ENCODE results near the gene ALKBH4. TPM values are rescaled to one million over a fixed set of nuclear protein-coding genes. Genes with fewer than 3 reads are reported as not detected.

ALKBH4 gene
- total and polyA plus RNA-seq, 2 of the 4 experiments (the other 2 are of a cell fraction) = 6.1 to 7.4 TPM

DNA sequence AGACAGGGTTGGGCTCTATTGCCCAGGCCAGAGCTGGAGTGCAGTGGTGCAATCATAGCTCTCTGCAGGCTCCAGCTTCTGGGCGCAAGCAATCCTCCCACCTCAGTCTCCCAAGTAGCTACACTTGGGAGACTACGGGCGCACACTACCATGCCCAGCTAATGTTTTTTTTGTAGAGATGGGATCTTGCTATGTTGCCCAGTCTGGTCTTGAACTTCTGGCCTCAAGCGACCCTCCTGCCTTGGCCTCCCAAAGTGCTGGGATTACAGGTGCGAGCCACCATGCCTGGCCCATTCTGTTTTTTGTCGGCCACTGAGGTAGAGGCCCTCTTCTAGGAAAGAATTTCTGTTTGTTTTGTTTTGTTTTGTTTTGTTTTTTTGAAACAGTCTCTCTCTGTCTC lies 12.2 kb downstream of the ALKBH4 start:
- BruUV-seq (replicated peaks) = no TSS peak
- no peak overlapping the region for H2BK5ac ChIP-seq (ENCODE audit: low read depth, low read length, poor library complexity, severe bottlenecking)
- 100% methylated on average over 1 of the region's 6 CpGs; no CpG with 5 or more reads in 1 of the 2 experiments for WGBS, 2 experiments (ENCODE audit: extremely low coverage in 2 of 2, insufficient read length in 1 of 2)
- H3K9me1 ChIP-seq (ENCODE audit: insufficient read depth, low read length) = no peaks in the 10 kb centered on the region; the same call in 1 of the 2 replicates
- no peak overlapping the region for H2BK120ac ChIP-seq (ENCODE audit: low read depth, low read length)
- TF ChIP-seq CHD1 (IDR thresholded peaks at IDR 0.05; ENCODE audit: low read depth, low read length) (no peak), MAFK (IDR thresholded peaks at IDR 0.05; ENCODE audit: low read depth, low read length) (no peak), CEBPB (IDR thresholded peaks at IDR 0.05; ENCODE audit: low read depth, low read length) (no peak), MAZ (IDR thresholded peaks at IDR 0.05; ENCODE audit: borderline replicate concordance, low read depth, low read length) (no peak)
- TF ChIP-seq, protein P1, sequence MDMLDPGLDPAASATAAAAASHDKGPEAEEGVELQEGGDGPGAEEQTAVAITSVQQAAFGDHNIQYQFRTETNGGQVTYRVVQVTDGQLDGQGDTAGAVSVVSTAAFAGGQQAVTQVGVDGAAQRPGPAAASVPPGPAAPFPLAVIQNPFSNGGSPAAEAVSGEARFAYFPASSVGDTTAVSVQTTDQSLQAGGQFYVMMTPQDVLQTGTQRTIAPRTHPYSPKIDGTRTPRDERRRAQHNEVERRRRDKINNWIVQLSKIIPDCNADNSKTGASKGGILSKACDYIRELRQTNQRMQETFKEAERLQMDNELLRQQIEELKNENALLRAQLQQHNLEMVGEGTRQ (IDR thresholded peaks at IDR 0.05; ENCODE audit: low read depth, low read length) = no peak
- TF ChIP-seq, protein P2, sequence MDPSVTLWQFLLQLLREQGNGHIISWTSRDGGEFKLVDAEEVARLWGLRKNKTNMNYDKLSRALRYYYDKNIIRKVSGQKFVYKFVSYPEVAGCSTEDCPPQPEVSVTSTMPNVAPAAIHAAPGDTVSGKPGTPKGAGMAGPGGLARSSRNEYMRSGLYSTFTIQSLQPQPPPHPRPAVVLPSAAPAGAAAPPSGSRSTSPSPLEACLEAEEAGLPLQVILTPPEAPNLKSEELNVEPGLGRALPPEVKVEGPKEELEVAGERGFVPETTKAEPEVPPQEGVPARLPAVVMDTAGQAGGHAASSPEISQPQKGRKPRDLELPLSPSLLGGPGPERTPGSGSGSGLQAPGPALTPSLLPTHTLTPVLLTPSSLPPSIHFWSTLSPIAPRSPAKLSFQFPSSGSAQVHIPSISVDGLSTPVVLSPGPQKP (IDR thresholded peaks at IDR 0.05; ENCODE audit: borderline replicate concordance, low read depth, low read length) = no peak
- no peak overlapping the region for H2BK20ac ChIP-seq (ENCODE audit: low read depth, low read length)
- in situ Hi-C loops (cut with MboI; ENCODE audit: low sequenced_read_pairs) = no loop called here
- no peak overlapping the region for H2AK5ac ChIP-seq (ENCODE audit: low read depth, low read length)
- H3K14ac ChIP-seq (replicated peaks; ENCODE audit: low read depth, low read length) = no peak overlapping the region
- intact Hi-C loops (cut with micrococcal nuclease) = no loop called here
- H3K56ac ChIP-seq (ENCODE audit: extremely low read depth, insufficient read depth, low read length) = no peak overlapping the region
- H3K27ac ChIP-seq (ENCODE audit: insufficient read depth, low read length) = no peak overlapping the region
- H3K4ac ChIP-seq (ENCODE audit: low read depth, low read length) = no peak overlapping the region
- H4K20me1 ChIP-seq (ENCODE audit: insufficient read depth, low read length) = peaks cover 16% of the 10 kb centered on the region
- H4K8ac ChIP-seq (ENCODE audit: low read depth in 2 of 2, low read length in 2 of 2) = no peak overlapping the region
- H3K27me3 ChIP-seq (ENCODE audit: control insufficient read depth, insufficient read depth, low read length) = no peaks in the 10 kb centered on the region
- no peak overlapping the region for H3K4me3 ChIP-seq (ENCODE audit: insufficient read depth, low read depth, low read length)
- DNase-seq (no peak), ATAC-seq (ENCODE audit: low read depth) (no peak)
- POLR2A ChIA-PET (ENCODE audit: unreplicated experiment) = no interaction called here
- no peak overlapping the region for H3K9ac ChIP-seq (ENCODE audit: low read depth, low read length)
- H2AK9ac ChIP-seq (replicated peaks; ENCODE audit: low read depth, low read length, poor library complexity) = no peak overlapping the region
- CTCF ChIA-PET = interaction anchor here (0.7 kb wide), 1 partner anchor 15 kb away, joined by 7 read pairs; no protein-coding TSS in a partner anchor
- dilution Hi-C loops (cut with HindIII; ENCODE audit: low sequenced_read_pairs, unreplicated experiment) = no loop called here
- H3K36me3 ChIP-seq (ENCODE audit: control insufficient read depth, insufficient read depth, low read length) = peaks cover 15% of the 10 kb centered on the region
- no peak overlapping the region for H4K5ac ChIP-seq (ENCODE audit: low read depth, low read length)
- H3K4me1 ChIP-seq (ENCODE audit: control insufficient read depth, insufficient read depth, low read length) = peaks cover 12% of the 10 kb centered on the region
- no peak overlapping the region for H2AFZ ChIP-seq (replicated peaks; ENCODE audit: low read length, poor library complexity)
- H4K91ac ChIP-seq (ENCODE audit: insufficient read depth, low read depth, low read length) = no peak overlapping the region
- H3K23ac ChIP-seq (ENCODE audit: low read depth, low read length) = no peak overlapping the region
- H2BK15ac ChIP-seq (ENCODE audit: low read depth, low read length) = no peak overlapping the region
- no peak overlapping the region for H3K4me2 ChIP-seq (ENCODE audit: low read depth, low read length)
- peaks cover 0 to 22% of the 10 kb centered on the region in 2 experiments; a peak in 1 of 4 replicates for H3K79me1 ChIP-seq (ENCODE audit: low read depth in 1 of 2, low read length in 2 of 2)
- no peaks in the 10 kb centered on the region for H3K9me3 ChIP-seq (ENCODE audit: control insufficient read depth, insufficient read depth, low read length)
- H3K18ac ChIP-seq (ENCODE audit: low read depth, low read length) = no peak overlapping the region
